CD4-positive, alpha-beta memory T cell (primary cell): Measurements from ENCODE around the gene P2RY14. TPM values are rescaled to one million over a fixed set of nuclear protein-coding genes. Genes with fewer than 3 reads are reported as not detected.

Experiments
- CTCF ChIA-PET: fragments of 350-600 bp; sonication (Branson Sonifier 250); formaldehyde crosslinking; loops from one replicate; lab custom pipeline; 2021; ENCODE audit warnings: inconsistent platforms; ENCODE audit not compliant: partially characterized antibody; lab: Charles Lee
- POLR2A ChIA-PET: fragments of 350-600 bp; sonication (Branson Sonifier 250); formaldehyde crosslinking; loops from one replicate; lab custom pipeline; 2021; ENCODE audit not compliant: partially characterized antibody; lab: Charles Lee
- DNase-seq, 5 donors: peaks; one replicate each; pipeline versions ENCODE4 v3.0.0 to v3.0.0-alpha.2; 2020 to 2022; ENCODE audit warnings: mixed read lengths in 1 of 5
- H3K27ac ChIP-seq: one replicate; pipeline ENCODE4 v1.7.0; 2013; ENCODE audit warnings: low read depth, low read length
- H3K27me3 ChIP-seq: 2 replicates; pipeline ENCODE4 v1.7.0; 2013; ENCODE audit warnings: mild to moderate bottlenecking, low read length, moderate library complexity; ENCODE audit not compliant: insufficient read depth
- H3K36me3 ChIP-seq: 2 replicates; pipeline ENCODE4 v1.7.0; 2013; ENCODE audit warnings: mild to moderate bottlenecking, low read length, moderate library complexity; ENCODE audit not compliant: insufficient read depth
- H3K4me1 ChIP-seq: 2 replicates; pipeline ENCODE4 v1.7.0; 2013; ENCODE audit warnings: mild to moderate bottlenecking, low read length, moderate library complexity; ENCODE audit not compliant: insufficient read depth
- H3K4me3 ChIP-seq, 2 donors: one replicate each; pipeline ENCODE4 v1.7.0; 2013; ENCODE audit warnings: low read length in 2 of 2, mild to moderate bottlenecking in 1 of 2
- H3K9me3 ChIP-seq, 2 donors: one replicate each; pipeline ENCODE4 v1.7.0; 2013; ENCODE audit warnings: low read length in 2 of 2, control low read depth in 1 of 2; ENCODE audit not compliant: control insufficient read depth in 1 of 2
- H3K27ac Mint-ChIP-seq, 7 donors: one replicate each; pipeline ENCODE4 v1.8.0; 2020 to 2021; ENCODE audit warnings: mixed read lengths in 7 of 7, mild to moderate bottlenecking in 6 of 7, inconsistent platforms in 3 of 7, moderate library complexity in 3 of 7
- H3K27me3 Mint-ChIP-seq, 2 donors: one replicate each; pipeline ENCODE4 v1.8.0; 2020 to 2021; ENCODE audit warnings: mixed read lengths in 2 of 2
- H3K36me3 Mint-ChIP-seq, 2 donors: one replicate each; pipeline ENCODE4 v1.8.0; 2020 to 2021; ENCODE audit warnings: mixed read lengths in 2 of 2, inconsistent platforms in 1 of 2, mild to moderate bottlenecking in 1 of 2
- H3K4me1 Mint-ChIP-seq, 4 donors: one replicate each; pipeline ENCODE4 v1.8.0; 2020 to 2021; ENCODE audit warnings: mixed read lengths in 4 of 4, mild to moderate bottlenecking in 1 of 4
- H3K4me3 Mint-ChIP-seq, 8 donors: one replicate each; pipeline ENCODE4 v1.8.0; 2020 to 2021; ENCODE audit warnings: mixed read lengths in 8 of 8, mild to moderate bottlenecking in 7 of 8, moderate library complexity in 6 of 8, inconsistent platforms in 3 of 8
- H3K9me3 Mint-ChIP-seq, 8 donors: one replicate each; pipeline ENCODE4 v1.8.0; 2020 to 2021; ENCODE audit warnings: mixed read lengths in 8 of 8, mild to moderate bottlenecking in 5 of 8, inconsistent platforms in 3 of 8, moderate library complexity in 1 of 8
- intact Hi-C: fragments of 100-400 bp; cut with micrococcal nuclease; formaldehyde crosslinking; loops from one replicate; pipeline ENCODE4 v1.15.1; 2023
- polyA plus RNA-seq, 2 donors: library from polyadenylated mRNA; unstranded; fragments of 300-500 nt; fragmentation: Illumina TruSeq; gene quantifications; one replicate each; pipeline ENCODE4 v1.2.3, GENCODE V29; 2021
- total RNA-seq, 2 experiments: library from RNA; stranded (reverse); gene quantifications; one replicate each; pipeline ENCODE4 v1.2.3, GENCODE V29; 2021

P2RY14 gene
- total and polyA plus RNA-seq, 4 experiments from 2014 or later: 0.36 to 1.3 (median 1.1) TPM

- Histone ChIP-seq H3K27ac (no peak overlapping the region), H3K36me3 (no peaks in the 10 kb centered on the region), H3K9me3 (no peaks in the 10 kb centered on the region), H3K4me3 (no peak overlapping the region), H3K27me3 (no peaks in the 10 kb centered on the region), H3K4me1 (peaks cover 19% of the 10 kb centered on the region)
- intact Hi-C loops: no loop called here
- H3K36me3 Mint-ChIP-seq: no peaks in the 10 kb centered on the region
- no peaks in the 10 kb centered on the region for H3K9me3 Mint-ChIP-seq
- ChIA-PET POLR2A (interaction anchor here (1.9 kb wide), 1 partner anchor 13 kb away, joined by 5 read pairs; no protein-coding TSS in a partner anchor), CTCF (interaction anchor here (1.3 to 5.9 kb wide), 2 partner anchors 11 to 44 kb away, joined by 3 to 74 read pairs; no protein-coding TSS in a partner anchor)
- H3K4me3 Mint-ChIP-seq: no peak overlapping the region
- no peak overlapping the region for H3K27ac Mint-ChIP-seq
- no peak for DNase-seq
- H3K4me1 Mint-ChIP-seq: peaks cover 17 to 25% (median 22%) of the 10 kb centered on the region in 4 donors
- H3K27me3 Mint-ChIP-seq: no peaks in the 10 kb centered on the region
Measured at GRCh38 chr3:151213881-151214280, 64.5 kb downstream of the P2RY14 start.

GRCh38 chr3:151213151-151213550, 65.2 kb downstream of the P2RY14 start:
- intact Hi-C loops: no loop called here
- POLR2A ChIA-PET: interaction anchor here (1.9 kb wide), 1 partner anchor 12 kb away, joined by 5 read pairs; no protein-coding TSS in a partner anchor

GRCh38 chr3:151210676-151211381, 67.5 kb downstream of the P2RY14 start:
- POLR2A ChIA-PET: interaction anchor here (0.6 to 3.8 kb wide), 6 partner anchors 10 to 551 kb away, joined by 3 to 24 read pairs (median 6); no protein-coding TSS in a partner anchor
- CTCF ChIA-PET: interaction anchor here (0.7 to 5.9 kb wide), 9 partner anchors 9 to 72 kb away, joined by 3 to 74 read pairs (median 8); partner anchors contain the start of gene GPR171
- Histone ChIP-seq H3K27ac (no peak overlapping the region), H3K36me3 (no peaks in the 10 kb centered on the region), H3K4me3 (no peak overlapping the region), H3K9me3 (no peaks in the 10 kb centered on the region), H3K27me3 (no peaks in the 10 kb centered on the region), H3K4me1 (peaks cover 44% of the 10 kb centered on the region)
- H3K4me1 Mint-ChIP-seq: peaks cover 31 to 55% (median 41%) of the 10 kb centered on the region in 4 donors
- peak overlapping the region in 5 of 8 donors; percentile 3 to 35 (median 32) for H3K4me3 Mint-ChIP-seq
- DNase-seq: no peak
- peak overlapping the region; percentile 52 to 97 (median 72) for H3K27ac Mint-ChIP-seq
- no peaks in the 10 kb centered on the region for H3K27me3 Mint-ChIP-seq
- H3K9me3 Mint-ChIP-seq: no peaks in the 10 kb centered on the region
- no peaks in the 10 kb centered on the region for H3K36me3 Mint-ChIP-seq
- intact Hi-C loops: loop anchor here (1.0 kb wide), 1 partner anchor 43 kb away; no protein-coding TSS in a partner anchor

More at GRCh38 chr3:151213151-151213550, 65.2 kb downstream of the P2RY14 start:
- no peaks in the 10 kb centered on the region for H3K36me3 Mint-ChIP-seq
- no peak overlapping the region for H3K27ac ChIP-seq
- CTCF ChIA-PET: interaction anchor here (1.3 to 5.9 kb wide), 2 partner anchors 12 to 44 kb away, joined by 3 to 74 read pairs; no protein-coding TSS in a partner anchor
- peaks cover 22% of the 10 kb centered on the region for H3K4me1 ChIP-seq
- H3K4me3 Mint-ChIP-seq: no peak overlapping the region
- no peak overlapping the region for H3K4me3 ChIP-seq
- H3K9me3 Mint-ChIP-seq: no peaks in the 10 kb centered on the region
- H3K9me3 ChIP-seq: no peaks in the 10 kb centered on the region
- DNase-seq: no peak
- H3K4me1 Mint-ChIP-seq: peaks cover 21 to 32% (median 27%) of the 10 kb centered on the region in 4 donors
- H3K27ac Mint-ChIP-seq: no peak overlapping the region
- no peaks in the 10 kb centered on the region for H3K36me3 ChIP-seq
- H3K27me3 ChIP-seq: no peaks in the 10 kb centered on the region
- no peaks in the 10 kb centered on the region for H3K27me3 Mint-ChIP-seq

GRCh38 chr3:151209654-151210053, 68.7 kb downstream of the P2RY14 start:
- no peaks in the 10 kb centered on the region for H3K9me3 Mint-ChIP-seq
- H3K4me3 Mint-ChIP-seq: peak overlapping the region in 3 of 8 donors; percentile 15 to 63 (median 34)
- DNase-seq: peak in 4 of 5 donors; percentile 47 to 68 (median 54)
- Histone ChIP-seq H3K36me3 (no peaks in the 10 kb centered on the region), H3K4me1 (peaks cover 56% of the 10 kb centered on the region), H3K4me3 (no peak overlapping the region), H3K9me3 (no peaks in the 10 kb centered on the region), H3K27me3 (no peaks in the 10 kb centered on the region), H3K27ac (no peak overlapping the region)
- H3K27me3 Mint-ChIP-seq: no peaks in the 10 kb centered on the region
- POLR2A ChIA-PET: interaction anchor here (0.8 to 3.8 kb wide), 6 partner anchors 9 to 37 kb away, joined by 3 to 24 read pairs (median 5); no protein-coding TSS in a partner anchor
- no peaks in the 10 kb centered on the region for H3K36me3 Mint-ChIP-seq
- peak overlapping the region; percentile 25 to 97 (median 80) for H3K27ac Mint-ChIP-seq
- CTCF ChIA-PET: interaction anchor here (2.0 to 5.9 kb wide), 2 partner anchors 40 to 47 kb away, joined by 9 to 74 read pairs; no protein-coding TSS in a partner anchor
- H3K4me1 Mint-ChIP-seq: peaks cover 40 to 67% (median 50%) of the 10 kb centered on the region in 4 donors
- intact Hi-C loops: loop anchor here (1.0 to 10.0 kb wide), 4 partner anchors 26 to 1955 kb away; partner anchors contain the start of gene RAP2B

- H3K4me3 ChIP-seq: no peak overlapping the region
- Mint-ChIP-seq H3K27ac (peak overlapping the region; percentile 25 to 97 (median 88)), H3K4me1 (peaks cover 49 to 95% (median 64%) of the 10 kb centered on the region in 4 donors), H3K4me3 (peak overlapping the region; percentile 9 to 80 (median 44)), H3K36me3 (peaks cover 4 to 18% of the 10 kb centered on the region in 2 donors), H3K27me3 (no peaks in the 10 kb centered on the region), H3K9me3 (no peaks in the 10 kb centered on the region)
- no peak for DNase-seq
- no peak overlapping the region for H3K27ac ChIP-seq
- intact Hi-C loops: loop anchor here (10.0 kb wide), 2 partner anchors 791 to 1959 kb away; partner anchors contain the start of gene RAP2B
- ChIA-PET POLR2A (interaction anchor here (1.4 to 10.1 kb wide), 5 partner anchors 11 to 445 kb away, joined by 4 to 118 read pairs (median 7); partner anchors contain the start of gene SIAH2), CTCF (interaction anchor here (1.8 to 3.3 kb wide), 3 partner anchors 22 to 72 kb away, joined by 6 to 23 read pairs (median 12); partner anchors contain the start of gene P2RY14)
- no peaks in the 10 kb centered on the region for H3K36me3 ChIP-seq
- H3K27me3 ChIP-seq: no peaks in the 10 kb centered on the region
- no peaks in the 10 kb centered on the region for H3K9me3 ChIP-seq
- peaks cover 76% of the 10 kb centered on the region for H3K4me1 ChIP-seq
Measured at GRCh38 chr3:151206201-151206600, 72.1 kb downstream of the P2RY14 start.

GRCh38 chr3:151205482-151205881, 72.9 kb downstream of the P2RY14 start:
- Histone ChIP-seq H3K4me1 (peaks cover 76% of the 10 kb centered on the region), H3K36me3 (no peaks in the 10 kb centered on the region), H3K27ac (peak overlapping the region; percentile 43), H3K27me3 (no peaks in the 10 kb centered on the region), H3K4me3 (no peak overlapping the region), H3K9me3 (no peaks in the 10 kb centered on the region)
- Mint-ChIP-seq H3K36me3 (peaks cover 7 to 22% of the 10 kb centered on the region in 2 donors), H3K4me3 (peak overlapping the region in 7 of 8 donors; percentile 45 to 80 (median 75)), H3K27ac (peak overlapping the region; percentile 88 to 97 (median 94)), H3K9me3 (no peaks in the 10 kb centered on the region), H3K27me3 (no peaks in the 10 kb centered on the region), H3K4me1 (peaks cover 47 to 95% (median 62%) of the 10 kb centered on the region in 4 donors)
- intact Hi-C loops: loop anchor here (10.0 kb wide), 2 partner anchors 791 to 1959 kb away; partner anchors contain the start of gene RAP2B
- DNase-seq: no peak
- POLR2A ChIA-PET: interaction anchor here (0.7 to 10.1 kb wide), 4 partner anchors 21 to 444 kb away, joined by 3 to 118 read pairs (median 6); no protein-coding TSS in a partner anchor
- CTCF ChIA-PET: interaction anchor here (1.6 to 3.3 kb wide), 4 partner anchors 22 to 73 kb away, joined by 4 to 23 read pairs (median 6); partner anchors contain the start of gene P2RY14
